ENCODE results near the gene PUM2.

The PUM2 gene

DNA sequence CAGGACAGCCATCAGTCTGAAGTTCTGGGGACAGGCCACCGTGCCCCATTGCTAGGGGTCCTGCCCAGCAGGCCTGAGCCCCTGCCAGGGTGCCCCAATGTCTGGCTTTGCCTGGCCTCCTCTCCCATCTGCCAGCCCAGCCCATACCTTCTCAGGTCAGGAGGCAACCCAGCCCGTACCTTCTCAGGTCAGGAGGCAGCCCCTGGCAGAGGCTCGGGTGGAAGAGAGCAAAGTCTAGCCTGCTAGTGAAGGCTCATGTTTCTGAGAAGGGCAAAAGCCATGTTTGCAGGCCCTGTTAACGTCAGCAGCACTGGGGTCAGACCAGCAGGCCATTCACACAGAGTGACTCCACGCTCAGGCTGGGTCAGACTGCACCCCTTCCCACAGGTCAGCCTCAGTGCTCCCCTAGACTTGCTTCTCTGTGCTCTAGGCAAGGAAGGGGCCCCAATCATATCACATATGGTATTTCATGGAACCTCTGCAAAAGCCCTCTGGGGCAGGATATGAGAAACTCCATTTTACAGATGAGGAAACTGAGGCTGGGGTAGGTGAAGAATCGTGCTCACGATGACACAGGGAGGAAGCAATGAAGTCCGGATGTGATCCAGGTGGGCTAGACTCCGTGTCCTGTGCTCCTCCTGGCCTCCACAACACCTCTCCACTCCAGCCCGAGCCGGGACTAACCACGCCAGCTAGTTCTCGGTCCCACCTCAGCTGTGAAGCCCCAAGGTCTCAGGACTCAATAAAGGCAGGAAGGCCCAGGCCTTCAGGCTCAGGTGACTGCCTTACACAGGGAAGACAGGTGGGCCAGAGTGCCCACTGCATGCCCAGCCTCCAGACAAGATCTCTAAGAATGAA lies 135.2 kb downstream of the PUM2 start:
- Histone ChIP-seq H3K27ac (no peak overlapping the region), H3K4me3 (ENCODE audit: low read depth, low read length) (no peak overlapping the region), H3K27me3 (replicated peaks) (no peaks in the 10 kb centered on the region), H3K36me3 (replicated peaks) (no peaks in the 10 kb centered on the region)
- in situ Hi-C loops (cut with HindIII; ENCODE audit: low pct_ligation_motif_present, low sequenced_read_pairs), result no loop called here
- no peak for TF ChIP-seq CTCF (IDR thresholded peaks at IDR 0.05; ENCODE audit: low read depth, low read length, missing control alignments)
- no peak for DNase-seq

DNA sequence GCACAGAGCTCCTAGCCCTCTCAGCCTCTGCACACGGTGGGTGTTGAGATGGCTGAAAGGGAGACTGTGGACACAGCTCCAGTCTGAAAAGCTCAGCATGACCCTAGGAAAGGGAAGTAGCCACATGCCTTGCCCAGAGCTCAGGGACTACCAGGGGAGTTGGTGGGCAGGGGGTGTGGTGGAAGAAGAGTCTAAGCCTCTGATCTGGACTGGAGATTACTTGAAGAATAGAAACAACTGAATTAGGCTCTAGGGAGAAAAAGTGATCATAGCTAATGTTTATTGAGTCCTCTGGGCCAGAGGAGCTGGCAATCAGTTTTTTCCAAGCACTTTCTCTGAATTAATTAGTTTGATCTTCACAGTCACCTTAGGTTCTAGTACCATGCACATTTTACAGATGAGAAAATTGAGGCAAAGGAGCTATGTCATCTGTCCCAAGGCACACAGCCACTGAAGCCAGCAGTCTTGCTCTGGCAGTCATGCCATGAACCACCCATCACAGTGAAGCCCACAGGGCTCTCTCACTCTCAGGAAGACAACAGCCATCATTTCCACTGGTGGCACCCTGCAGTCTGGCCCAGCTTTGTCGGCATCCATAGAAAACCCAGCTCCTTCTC lies 136.0 kb downstream of the PUM2 start:
- in situ Hi-C loops (cut with HindIII; ENCODE audit: low pct_ligation_motif_present, low sequenced_read_pairs), result no loop called here
- TF ChIP-seq CTCF (IDR thresholded peaks at IDR 0.05; ENCODE audit: low read depth, low read length, missing control alignments), result no peak
- Histone ChIP-seq H3K27me3 (replicated peaks) (no peaks in the 10 kb centered on the region), H3K27ac (no peak overlapping the region), H3K4me3 (ENCODE audit: low read depth, low read length) (no peak overlapping the region), H3K36me3 (replicated peaks) (no peaks in the 10 kb centered on the region)
- DNase-seq, result no peak

GRCh38 chr2:20213651-20214565 lies 136.7 kb downstream of the PUM2 start:
- in situ Hi-C loops (cut with HindIII; ENCODE audit: low pct_ligation_motif_present, low sequenced_read_pairs), result no loop called here
- no peak overlapping the region for H3K4me3 ChIP-seq (ENCODE audit: low read depth, low read length)
- TF ChIP-seq CTCF (IDR thresholded peaks at IDR 0.05; ENCODE audit: low read depth, low read length, missing control alignments), result no peak
- H3K27ac ChIP-seq, result no peak overlapping the region
- H3K27me3 ChIP-seq (replicated peaks), result no peaks in the 10 kb centered on the region
- no peak for DNase-seq
- no peaks in the 10 kb centered on the region for H3K36me3 ChIP-seq (replicated peaks)

DNA sequence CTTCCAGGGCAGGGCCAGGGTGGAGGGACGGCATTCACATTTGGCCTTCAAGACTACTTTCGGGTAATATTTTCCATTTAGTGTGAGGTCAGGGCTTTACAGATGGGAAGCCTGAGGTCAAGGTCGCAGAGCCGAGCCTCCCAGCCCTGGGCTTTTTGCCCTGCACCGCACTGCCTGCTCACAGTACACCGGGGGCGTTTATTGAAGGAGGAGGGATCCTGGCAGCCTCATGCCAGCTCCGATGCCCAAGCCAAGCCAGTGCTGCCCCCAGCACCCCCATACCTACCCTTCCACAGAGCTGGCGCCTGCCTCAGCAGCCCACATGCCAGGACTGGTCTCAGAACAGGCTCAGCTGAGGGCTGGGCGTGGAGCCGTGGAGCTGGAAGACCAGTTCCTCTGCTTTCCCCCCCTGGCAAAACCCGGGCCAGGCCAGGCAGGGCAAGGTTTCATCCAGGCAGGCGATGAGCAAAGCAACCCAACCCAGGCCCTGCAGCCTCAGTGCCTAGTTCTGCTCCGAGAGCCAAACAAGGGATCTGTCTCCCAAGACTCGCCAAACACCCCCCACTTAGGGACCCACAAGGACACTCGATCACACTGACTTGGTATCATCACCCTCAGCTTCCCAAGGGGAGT lies 137.7 kb downstream of the PUM2 start:
- in situ Hi-C loops (cut with HindIII; ENCODE audit: low pct_ligation_motif_present, low sequenced_read_pairs), result no loop called here
- H3K4me3 ChIP-seq (ENCODE audit: low read depth, low read length), result no peak overlapping the region

More for the DNA sequence above, 137.7 kb downstream of the PUM2 start:
- DNase-seq, result no peak
- H3K36me3 ChIP-seq (replicated peaks), result no peaks in the 10 kb centered on the region
- H3K27me3 ChIP-seq (replicated peaks), result no peaks in the 10 kb centered on the region
- no peak overlapping the region for H3K27ac ChIP-seq
- no peak for TF ChIP-seq CTCF (IDR thresholded peaks at IDR 0.05; ENCODE audit: low read depth, low read length, missing control alignments)
